ENCODE measurements around the gene IGLL1. TPM values are rescaled to one million over a fixed set of nuclear protein-coding genes. Genes with fewer than 3 reads are reported as not detected.

Gene IGLL1
- total RNA-seq, 6 experiments from 2014 or later = not detected

- no peak for DNase-seq
- no peak for TF ChIP-seq CTCF (IDR thresholded peaks at IDR 0.05)
- peaks cover 21% of the 10 kb centered on the region for H3K27me3 Mint-ChIP-seq (ENCODE audit: insufficient read depth)
- no peaks in the 10 kb centered on the region for H3K9me3 Mint-ChIP-seq
- no peak overlapping the region for H3K27ac Mint-ChIP-seq
- no peak overlapping the region for H3K4me3 Mint-ChIP-seq
- H3K36me3 Mint-ChIP-seq (ENCODE audit: low read depth) = no peaks in the 10 kb centered on the region
- no peaks in the 10 kb centered on the region for H3K4me1 Mint-ChIP-seq (ENCODE audit: low read depth)
Measured at GRCh38 chr22:23556026-23556620, 24.0 kb downstream of the IGLL1 start.

- peaks cover 21% of the 10 kb centered on the region for H3K27me3 Mint-ChIP-seq (ENCODE audit: insufficient read depth)
- H3K36me3 Mint-ChIP-seq (ENCODE audit: low read depth) = no peaks in the 10 kb centered on the region
- no peak overlapping the region for H3K27ac Mint-ChIP-seq
- DNase-seq = no peak
- H3K4me3 Mint-ChIP-seq = no peak overlapping the region
- no peaks in the 10 kb centered on the region for H3K4me1 Mint-ChIP-seq (ENCODE audit: low read depth)
- TF ChIP-seq CTCF (IDR thresholded peaks at IDR 0.05) = no peak
- H3K9me3 Mint-ChIP-seq = no peaks in the 10 kb centered on the region
Measured at GRCh38 chr22:23555118-23555517, 25.0 kb downstream of the IGLL1 start.

GRCh38 chr22:23553924-23554870 lies 25.9 kb downstream of the IGLL1 start:
- no peak for TF ChIP-seq CTCF (IDR thresholded peaks at IDR 0.05)

GRCh38 chr22:23553438-23553837 lies 26.7 kb downstream of the IGLL1 start:
- no peaks in the 10 kb centered on the region for H3K36me3 Mint-ChIP-seq (ENCODE audit: low read depth)
- DNase-seq = no peak
- H3K27ac Mint-ChIP-seq = no peak overlapping the region
- no peaks in the 10 kb centered on the region; the same call in 1 of the 2 replicates for H3K9me3 Mint-ChIP-seq
- H3K4me1 Mint-ChIP-seq (ENCODE audit: low read depth) = no peaks in the 10 kb centered on the region
- peaks cover 20% of the 10 kb centered on the region for H3K27me3 Mint-ChIP-seq (ENCODE audit: insufficient read depth)
- no peak overlapping the region for H3K4me3 Mint-ChIP-seq
- TF ChIP-seq CTCF (IDR thresholded peaks at IDR 0.05) = no peak

More at GRCh38 chr22:23553924-23554870, 25.9 kb downstream of the IGLL1 start:
- Mint-ChIP-seq H3K9me3 (no peaks in the 10 kb centered on the region), H3K4me1 (ENCODE audit: low read depth) (no peaks in the 10 kb centered on the region), H3K27ac (no peak overlapping the region), H3K36me3 (ENCODE audit: low read depth) (no peaks in the 10 kb centered on the region), H3K27me3 (ENCODE audit: insufficient read depth) (peaks cover 21% of the 10 kb centered on the region), H3K4me3 (no peak overlapping the region)
- DNase-seq = no peak

- Mint-ChIP-seq H3K27me3 (ENCODE audit: insufficient read depth) (peaks cover 17% of the 10 kb centered on the region), H3K4me3 (no peak overlapping the region), H3K27ac (no peak overlapping the region), H3K9me3 (peaks cover 8% of the 10 kb centered on the region), H3K36me3 (ENCODE audit: low read depth) (peaks cover 2% of the 10 kb centered on the region; the same call in 1 of the 2 replicates), H3K4me1 (ENCODE audit: low read depth) (no peaks in the 10 kb centered on the region)
- no peak for TF ChIP-seq CTCF (IDR thresholded peaks at IDR 0.05)
- DNase-seq = no peak
Measured at GRCh38 chr22:23552573-23552972, 27.5 kb downstream of the IGLL1 start.
